Stimulated activated CD8-positive, alpha-beta memory T cell treated with anti-CD3 and anti-CD28 coated beads, Interleukin-15, amount 100 ng/mL, for 1 hour (primary cell): ENCODE measurements around the gene CFAP65.

Experiments used
- DNase-seq: peaks from one replicate; pipeline ENCODE4 v3.0.0-alpha.2; 2020; ENCODE audit warnings: low read depth

CFAP65 gene

DNA sequence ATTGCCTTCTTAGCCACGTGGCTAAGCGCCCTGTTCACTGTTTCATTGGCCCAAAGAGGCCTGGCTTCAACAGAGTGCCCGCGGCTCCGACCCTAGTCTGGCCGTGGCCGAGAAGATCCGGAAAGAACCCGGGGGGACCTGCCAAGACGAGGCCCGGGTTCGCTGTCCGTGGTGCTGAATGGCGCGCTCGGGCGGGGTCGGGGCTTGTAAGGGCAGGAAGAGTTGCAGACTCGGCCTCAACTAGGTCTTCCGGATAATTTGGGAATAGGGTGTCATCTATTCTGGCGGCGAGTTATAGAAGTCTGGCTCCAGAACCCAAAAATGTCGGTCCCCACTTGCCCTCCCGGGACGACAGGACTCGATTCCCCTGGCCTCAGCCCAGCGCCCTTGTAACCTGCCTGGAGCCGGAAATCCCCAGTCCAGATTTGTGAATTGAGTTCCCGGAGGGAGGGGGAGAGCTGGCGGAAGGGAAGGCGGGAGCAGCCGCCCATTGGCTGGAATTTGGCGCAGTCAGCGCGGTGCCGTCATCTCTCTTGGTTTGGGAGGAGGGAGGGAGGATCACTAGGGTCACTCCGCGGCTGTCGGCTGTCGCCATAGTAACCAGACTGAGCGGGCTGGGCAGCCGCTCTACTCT, 78.3 kb downstream of the CFAP65 start:
- peak; percentile 32 for DNase-seq

DNA sequence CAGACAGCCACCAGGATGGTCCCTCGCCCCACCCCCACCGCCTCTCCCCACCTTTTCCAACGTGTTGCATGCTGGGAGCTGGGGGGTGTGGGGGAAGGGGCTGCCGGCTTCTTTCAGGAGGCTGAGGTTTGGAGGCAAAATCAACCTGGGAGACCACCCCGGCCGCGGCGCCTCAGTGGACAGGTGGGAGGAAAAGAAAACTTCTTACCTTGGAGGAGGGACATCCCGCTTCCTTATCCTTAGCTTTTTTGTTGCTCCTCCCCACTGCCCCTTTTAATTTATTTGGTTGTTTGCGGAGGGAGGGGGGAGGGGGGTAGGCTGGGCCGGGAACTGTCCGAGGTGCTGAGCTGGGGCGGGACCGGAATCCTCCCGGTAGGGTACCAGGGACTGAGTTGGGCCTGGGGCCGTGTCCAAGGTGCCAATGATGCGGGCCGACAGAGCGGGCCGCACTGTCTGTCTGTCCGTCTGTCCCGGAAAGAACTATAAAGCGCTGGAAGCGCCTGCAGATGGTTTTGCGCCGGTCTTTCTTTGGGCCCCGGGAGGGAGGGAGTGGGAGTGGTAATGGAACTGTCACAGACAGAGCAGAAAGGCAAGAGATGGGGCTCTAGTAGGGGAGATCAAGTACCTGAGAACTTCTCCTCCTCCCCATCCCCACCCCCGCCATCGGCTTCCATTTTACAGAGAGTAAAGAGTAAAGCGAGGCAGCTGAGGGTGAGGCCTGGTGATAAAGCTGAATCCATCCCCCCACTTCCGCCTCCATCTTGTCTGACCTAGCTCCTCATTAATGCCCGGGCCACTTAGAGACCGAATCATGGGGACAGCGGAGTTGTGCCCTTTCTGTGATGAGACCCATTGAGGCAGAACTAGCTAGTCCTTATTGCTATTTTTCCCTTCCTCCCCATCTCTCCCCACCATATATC, 79.4 kb downstream of the CFAP65 start:
- DNase-seq: no peak

GRCh38 chr2:218961229-218961628, 80.1 kb downstream of the CFAP65 start:
- DNase-seq: no peak

DNA sequence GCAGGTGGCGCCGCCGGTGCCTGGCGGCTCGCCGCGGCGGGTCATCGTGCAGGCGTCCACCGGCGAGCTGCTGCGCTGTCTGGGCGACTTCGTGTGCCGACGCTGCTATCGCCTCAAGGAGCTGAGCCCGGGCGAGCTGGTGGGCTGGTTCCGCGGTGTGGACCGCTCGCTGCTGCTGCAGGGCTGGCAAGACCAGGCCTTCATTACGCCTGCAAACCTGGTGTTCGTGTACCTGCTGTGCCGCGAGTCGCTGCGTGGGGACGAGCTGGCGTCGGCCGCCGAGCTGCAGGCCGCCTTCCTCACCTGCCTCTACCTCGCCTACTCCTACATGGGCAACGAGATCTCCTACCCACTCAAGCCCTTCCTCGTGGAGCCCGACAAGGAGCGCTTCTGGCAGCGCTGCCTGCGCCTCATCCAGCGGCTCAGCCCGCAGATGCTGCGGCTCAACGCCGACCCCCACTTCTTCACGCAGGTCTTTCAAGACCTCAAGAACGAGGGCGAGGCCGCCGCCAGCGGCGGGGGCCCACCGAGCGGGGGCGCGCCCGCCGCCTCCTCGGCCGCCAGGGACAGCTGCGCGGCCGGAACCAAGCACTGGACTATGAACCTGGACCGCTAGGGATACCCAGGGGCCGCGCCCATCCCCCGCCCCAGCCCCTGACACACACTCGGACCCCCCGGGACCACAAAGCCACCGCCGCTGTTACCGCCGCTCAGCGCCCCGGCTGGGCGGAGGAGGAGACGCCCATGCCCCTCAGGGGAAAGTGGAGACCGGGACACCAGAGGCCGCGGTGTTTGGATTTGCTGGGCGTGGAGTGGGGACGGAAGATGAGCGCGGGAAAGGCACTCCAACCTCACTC, 80.8 kb downstream of the CFAP65 start:
- no peak for DNase-seq

- DNase-seq: no peak
Measured at GRCh38 chr2:218959761-218960308, 81.5 kb downstream of the CFAP65 start.

- DNase-seq: peak; percentile 30
Measured at GRCh38 chr2:218959141-218959731, 82.1 kb downstream of the CFAP65 start, which contains the start of gene CDK5R2. TSS of gene CDK5R2 (plus strand) at chr2:218959666. CDS start at chr2:218959821, 155 bp downstream.

DNA sequence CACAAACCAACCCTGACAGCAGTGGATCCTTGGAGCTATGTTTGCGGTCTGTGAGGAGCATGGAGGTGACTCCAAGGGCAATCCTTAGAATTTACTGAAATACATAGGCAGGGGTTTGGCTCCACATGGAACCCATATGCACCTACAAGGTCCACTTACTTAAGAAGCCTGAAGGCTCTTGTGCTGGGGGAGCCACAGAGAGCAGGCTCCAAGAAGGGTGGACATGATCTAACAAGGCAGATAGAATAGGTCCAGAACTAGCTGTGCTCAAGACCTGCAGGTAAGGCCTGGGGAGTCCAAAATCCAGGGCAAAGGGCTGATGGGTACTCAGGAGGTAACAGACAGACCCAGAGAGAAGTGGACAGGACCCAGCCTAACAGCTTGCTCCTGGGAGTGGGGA, 83.0 kb downstream of the CFAP65 start:
- no peak for DNase-seq

DNA sequence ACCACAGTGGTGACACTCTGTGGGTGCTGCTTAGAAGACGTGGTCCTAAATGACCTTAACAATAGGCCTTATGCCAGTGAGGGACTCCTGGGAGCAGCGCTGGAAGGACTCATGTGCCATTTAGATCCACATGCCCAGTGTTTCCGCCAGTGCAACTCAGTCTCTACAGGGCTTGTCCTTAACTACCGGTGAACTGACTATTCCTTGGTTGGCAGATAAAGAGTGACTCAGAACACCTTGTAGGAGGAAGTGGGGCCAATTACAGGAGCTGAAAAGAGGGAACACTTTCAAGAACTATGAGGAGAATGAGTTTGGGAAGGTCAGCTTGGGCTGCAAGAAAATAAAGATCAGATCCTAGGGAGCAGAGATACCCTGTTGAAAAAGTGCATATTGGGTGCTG, 83.6 kb downstream of the CFAP65 start:
- no peak for DNase-seq

DNA sequence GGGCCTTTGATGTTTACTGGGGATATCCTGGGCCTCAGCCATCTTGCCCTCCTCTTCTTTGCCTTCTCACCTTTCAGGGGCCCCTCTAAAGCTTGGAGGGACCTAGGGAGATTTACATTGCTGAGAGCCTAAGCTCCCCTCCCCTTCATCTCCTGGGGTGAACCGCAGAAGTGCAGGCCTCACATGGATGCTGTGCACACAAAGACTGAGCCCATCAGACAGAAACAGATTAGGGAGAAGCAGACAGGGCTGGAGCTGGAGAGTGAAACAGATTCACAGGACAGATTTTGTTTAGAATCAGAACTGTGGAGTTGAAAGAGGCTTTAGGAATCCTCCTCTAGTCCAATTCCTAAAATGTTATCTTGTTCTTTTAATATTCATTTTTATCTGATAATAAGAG, 85.3 kb downstream of the CFAP65 start:
- DNase-seq: no peak

DNA sequence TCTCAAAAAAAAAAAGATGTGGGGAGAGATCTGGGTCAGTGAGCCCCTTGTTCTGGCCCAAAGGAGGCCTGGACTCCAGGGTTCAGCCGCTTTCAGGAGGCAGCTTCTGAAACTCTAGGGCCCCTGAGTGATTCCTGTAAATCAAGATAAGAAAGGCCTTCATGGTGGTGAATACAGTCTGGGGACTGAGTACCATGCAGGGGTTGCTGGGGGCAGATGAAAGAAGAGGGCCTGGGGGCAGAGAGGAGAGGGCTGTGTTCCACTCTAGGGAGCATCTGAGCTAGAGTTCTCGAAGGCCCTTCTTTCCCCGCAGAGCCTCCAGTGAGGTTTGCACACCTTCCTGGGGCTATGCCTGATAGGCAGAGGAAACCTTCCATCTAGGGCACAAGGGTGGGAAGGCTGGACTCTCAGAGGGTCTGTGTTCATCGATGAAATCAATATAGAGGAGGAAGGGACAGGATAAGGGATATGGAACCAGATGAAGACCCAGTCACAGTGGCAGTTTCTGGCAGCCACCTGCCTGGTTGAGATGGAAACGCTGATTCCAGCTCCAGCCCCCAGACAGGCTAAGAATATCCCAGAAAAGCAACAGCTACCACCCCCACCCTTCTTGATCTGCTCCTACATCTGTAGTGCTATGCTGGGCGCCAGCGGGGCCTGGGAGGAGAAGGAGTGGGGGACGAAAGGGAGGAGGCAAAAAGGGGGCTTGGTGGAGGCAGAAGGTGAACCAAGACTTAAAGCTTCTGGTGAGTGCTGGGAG, 86.6 kb downstream of the CFAP65 start:
- no peak for DNase-seq

- DNase-seq: no peak
Measured at GRCh38 chr2:218953366-218953954, 87.9 kb downstream of the CFAP65 start.
